Muscle of leg (tissue), 11 donors: ENCODE measurements around the gene TM9SF3. TPM values are rescaled to one million over a fixed set of nuclear protein-coding genes. Genes with fewer than 3 reads are reported as not detected.
A peak's percentile ranks its signal among the peaks of the same experiment; 100 is the strongest.
"Not testable (repeated sequence)": the region's sequence is repeated elsewhere in the genome, so short reads cannot be mapped to it uniquely, and the experiment has no call there.

Experiments
- DNase-seq: peaks from one replicate; pipeline ENCODE4 v3.0.0; 2013
- H3K27ac ChIP-seq: one replicate; pipeline ENCODE4 v1.5.1; 2013; ENCODE audit warnings: mild to moderate bottlenecking, low read length, control low read depth
- H3K27me3 ChIP-seq: one replicate; pipeline ENCODE4 v1.6.1; 2013; ENCODE audit warnings: low read length; ENCODE audit not compliant: control insufficient read depth, insufficient read depth
- H3K36me3 ChIP-seq: one replicate; pipeline ENCODE4 v1.6.1; 2013; ENCODE audit warnings: low read length; ENCODE audit not compliant: control insufficient read depth, insufficient read depth
- H3K4me1 ChIP-seq: one replicate; pipeline ENCODE4 v1.6.1; 2013; ENCODE audit warnings: low read length; ENCODE audit not compliant: control insufficient read depth, insufficient read depth
- H3K4me3 ChIP-seq: one replicate; pipeline ENCODE4 v1.5.1; 2013; ENCODE audit warnings: low read length, control low read depth
- H3K9me3 ChIP-seq: replicated peaks from 2 replicates; pipeline ENCODE4 v1.6.1; 2013; ENCODE audit warnings: low read depth, low read length; ENCODE audit not compliant: control insufficient read depth
- WGBS: methylation state at CpG from one replicate; pipeline ENCODE4 v1.1.5; 2013; ENCODE audit warnings: missing lambda C conversion rate; ENCODE audit not compliant: insufficient coverage; 5-methylcytosine and 5-hydroxymethylcytosine counted together
- polyA plus RNA-seq, 8 donors: library from polyadenylated mRNA; unstranded; fragments of 120-200 nt; gene quantifications; one replicate each; pipeline versions ENCODE4 v1.2.1 to v1.2.3, GENCODE V29; 2013; ENCODE audit warnings: inconsistent platforms in 1 of 8, low replicate concordance in 1 of 8; ENCODE audit not compliant: insufficient read length in 8 of 8, insufficient read depth in 1 of 8
- total RNA-seq: library from RNA; stranded (reverse); fragments of 120-200 nt; gene quantifications from one replicate; pipeline ENCODE4 v1.2.4, GENCODE V29; 2013

The TM9SF3 gene
- total and polyA plus RNA-seq, 9 donors = 60.8 to 105 (median 77.4) TPM

DNA sequence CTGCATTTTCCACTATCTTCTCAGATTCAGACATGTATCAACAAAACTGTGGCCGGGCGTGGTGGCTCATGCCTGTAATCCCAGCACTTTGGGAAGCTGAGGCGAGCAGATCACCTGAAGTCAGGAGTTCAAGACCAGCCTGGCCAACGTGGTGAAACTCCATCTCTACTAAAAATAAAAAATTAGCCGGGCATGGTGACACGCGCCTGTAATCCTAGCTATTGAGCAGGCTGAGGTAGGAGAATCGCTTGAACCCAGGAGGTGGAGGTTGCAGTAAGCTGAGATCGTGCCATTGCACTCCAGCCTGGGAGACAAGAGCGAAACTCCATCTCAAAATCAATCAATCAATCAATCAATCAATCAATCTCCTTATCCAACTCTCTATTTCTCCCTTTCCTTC, 41.3 kb downstream of the TM9SF3 start:
- peaks cover 22% of the 10 kb centered on the region for H3K36me3 ChIP-seq
- H3K27me3 ChIP-seq, DNase-seq, H3K9me3 ChIP-seq, H3K4me3 ChIP-seq, H3K27ac ChIP-seq, H3K4me1 ChIP-seq: not testable (repeated sequence)
- WGBS = 89% methylated on average over 7 of the region's 10 CpGs

DNA sequence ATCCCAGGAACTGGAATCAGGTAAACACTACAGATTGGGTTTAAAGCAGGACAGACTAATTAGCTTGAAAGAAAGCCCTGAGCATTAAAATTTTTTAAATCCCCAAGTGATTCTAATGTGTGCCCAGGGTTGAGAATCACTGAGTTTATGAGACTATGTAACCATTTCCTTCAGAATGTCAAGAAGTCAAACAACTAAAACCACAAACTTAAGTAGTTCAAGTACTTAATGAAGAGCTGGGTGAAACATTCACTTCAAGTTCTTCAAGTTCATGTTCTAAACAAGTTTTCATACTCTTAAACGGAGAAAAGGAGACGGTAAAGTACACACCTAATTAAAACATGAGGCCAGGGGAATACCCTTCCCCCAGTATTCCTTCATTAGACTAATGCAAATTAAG, 44.9 kb downstream of the TM9SF3 start:
- H3K9me3 ChIP-seq = no peaks in the 10 kb centered on the region
- H3K4me1 ChIP-seq = no peaks in the 10 kb centered on the region
- H3K27ac ChIP-seq = no peak overlapping the region
- no CpG with 5 or more reads among the region's 2 CpGs for WGBS
- DNase-seq = no peak
- no peaks in the 10 kb centered on the region for H3K27me3 ChIP-seq
- H3K36me3 ChIP-seq = peaks cover 16% of the 10 kb centered on the region
- no peak overlapping the region for H3K4me3 ChIP-seq

DNA sequence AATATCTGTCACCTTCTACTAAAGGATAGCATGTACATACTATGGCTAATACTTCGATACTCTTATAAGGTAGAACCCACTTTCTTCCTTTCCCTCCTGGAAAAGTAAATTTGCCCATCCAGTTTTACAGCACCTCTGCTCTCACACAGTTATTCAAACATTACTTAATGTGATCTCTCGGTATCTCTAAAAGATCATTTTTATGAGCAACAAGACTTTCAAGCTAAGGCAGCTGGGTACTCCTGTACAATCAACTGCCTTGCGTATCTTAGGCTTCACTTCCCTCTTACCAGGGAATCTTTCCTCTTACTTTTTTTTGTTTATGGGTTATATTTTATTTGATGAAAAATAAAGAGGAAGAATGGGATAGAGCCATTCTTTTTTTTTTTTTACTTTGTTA, 46.6 kb downstream of the TM9SF3 start:
- WGBS = 100% methylated on average over 1 of the region's 3 CpGs
- H3K27ac ChIP-seq = no peak overlapping the region
- H3K27me3 ChIP-seq = no peaks in the 10 kb centered on the region
- peaks cover 12% of the 10 kb centered on the region for H3K36me3 ChIP-seq
- H3K4me3 ChIP-seq = no peak overlapping the region
- no peaks in the 10 kb centered on the region for H3K4me1 ChIP-seq
- no peaks in the 10 kb centered on the region for H3K9me3 ChIP-seq
- no peak for DNase-seq

- Histone ChIP-seq H3K27me3 (no peaks in the 10 kb centered on the region), H3K27ac (no peak overlapping the region), H3K9me3 (no peaks in the 10 kb centered on the region), H3K36me3 (peaks cover 8% of the 10 kb centered on the region), H3K4me1 (no peaks in the 10 kb centered on the region), H3K4me3 (no peak overlapping the region)
- no peak for DNase-seq
- no CpG with 5 or more reads among the region's 1 CpG for WGBS
These were observed 48.1 kb downstream of the TM9SF3 start for GRCh38 chr10:96538683-96539082.

- no peak for DNase-seq
- Histone ChIP-seq H3K27me3 (no peaks in the 10 kb centered on the region), H3K36me3 (peaks cover 11% of the 10 kb centered on the region), H3K4me1 (no peaks in the 10 kb centered on the region), H3K9me3 (no peaks in the 10 kb centered on the region), H3K27ac (no peak overlapping the region), H3K4me3 (no peak overlapping the region)
- no CpG with 5 or more reads among the region's 1 CpG for WGBS
These were observed 50.7 kb downstream of the TM9SF3 start for GRCh38 chr10:96536129-96536528.

DNA sequence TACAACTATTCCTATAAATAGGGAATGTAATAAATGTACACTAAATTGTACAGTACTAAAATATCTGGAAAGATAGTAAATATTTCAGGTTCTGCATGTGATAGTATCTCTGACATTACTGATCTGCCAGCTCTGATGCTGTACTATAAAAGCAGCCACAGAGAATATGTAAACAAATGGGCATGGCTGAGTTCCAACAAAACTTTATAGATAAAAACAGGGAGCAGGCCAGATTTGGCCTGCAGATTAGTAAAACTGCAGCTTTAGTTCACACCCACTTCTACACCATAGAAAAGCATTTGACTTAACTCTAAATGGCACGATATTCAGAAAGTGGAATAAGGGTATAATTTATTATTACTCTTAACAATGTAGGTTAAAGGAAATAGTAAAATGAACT, 54.3 kb downstream of the TM9SF3 start:
- H3K4me3 ChIP-seq = no peak overlapping the region
- no peaks in the 10 kb centered on the region for H3K27me3 ChIP-seq
- no peaks in the 10 kb centered on the region for H3K4me1 ChIP-seq
- H3K9me3 ChIP-seq = no peaks in the 10 kb centered on the region
- no peak for DNase-seq
- WGBS = no CpG with 5 or more reads among the region's 1 CpG
- no peak overlapping the region for H3K27ac ChIP-seq
- peaks cover 19% of the 10 kb centered on the region for H3K36me3 ChIP-seq

DNA sequence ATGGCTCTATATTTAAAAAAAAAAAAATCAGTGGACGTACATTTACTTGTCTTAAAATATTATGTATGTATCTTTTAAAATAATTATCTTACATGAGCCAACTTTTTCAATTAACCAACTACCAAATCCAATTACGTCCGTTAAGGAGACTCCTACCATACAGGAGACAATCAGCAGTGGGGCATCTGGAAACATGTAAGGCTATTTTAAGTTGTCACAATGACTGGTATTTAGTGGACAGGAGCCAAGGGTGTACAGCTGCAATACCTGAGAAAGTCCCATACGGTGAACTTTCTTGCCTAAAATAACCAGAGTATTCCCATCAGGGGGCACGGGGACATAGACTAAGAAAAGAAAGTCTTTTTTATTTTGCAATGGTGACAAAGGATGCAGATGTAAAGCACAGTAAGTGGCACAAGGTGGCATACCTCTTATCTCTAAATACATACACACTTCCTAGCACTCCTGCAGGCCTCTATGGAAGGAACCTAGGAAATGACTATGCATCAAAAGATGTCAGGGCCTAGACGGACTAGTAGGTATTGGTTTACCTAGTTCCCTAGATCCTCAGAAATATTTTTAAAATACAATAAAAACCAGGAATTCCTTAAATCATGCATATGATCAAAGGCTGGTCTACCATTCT, 57.1 kb downstream of the TM9SF3 start:
- no peaks in the 10 kb centered on the region for H3K9me3 ChIP-seq
- H3K27ac ChIP-seq = no peak overlapping the region
- DNase-seq = peak; percentile 3
- no peak overlapping the region for H3K4me3 ChIP-seq
- peaks cover 27% of the 10 kb centered on the region for H3K36me3 ChIP-seq
- H3K4me1 ChIP-seq = no peaks in the 10 kb centered on the region
- no peaks in the 10 kb centered on the region for H3K27me3 ChIP-seq
- WGBS = 20% methylated on average over 1 of the region's 6 CpGs

- no peak overlapping the region for H3K27ac ChIP-seq
- no peaks in the 10 kb centered on the region for H3K9me3 ChIP-seq
- no peak overlapping the region for H3K4me3 ChIP-seq
- DNase-seq = peak; percentile 14
- WGBS = no CpG with 5 or more reads among the region's 1 CpG
- no peaks in the 10 kb centered on the region for H3K4me1 ChIP-seq
- peaks cover 19% of the 10 kb centered on the region for H3K36me3 ChIP-seq
- no peaks in the 10 kb centered on the region for H3K27me3 ChIP-seq
These were observed 62.1 kb downstream of the TM9SF3 start for GRCh38 chr10:96524741-96525140.

- no peak overlapping the region for H3K27ac ChIP-seq
- no peak overlapping the region for H3K4me3 ChIP-seq
- WGBS = 40% methylated on average over 1 of the region's 1 CpG
- no peak for DNase-seq
- H3K9me3 ChIP-seq = no peaks in the 10 kb centered on the region
- H3K36me3 ChIP-seq = peaks cover 2% of the 10 kb centered on the region
- H3K4me1 ChIP-seq = peaks cover 19% of the 10 kb centered on the region
- H3K27me3 ChIP-seq = peaks cover 27% of the 10 kb centered on the region
These were observed 69.5 kb downstream of the TM9SF3 start for GRCh38 chr10:96517284-96517683.

DNA sequence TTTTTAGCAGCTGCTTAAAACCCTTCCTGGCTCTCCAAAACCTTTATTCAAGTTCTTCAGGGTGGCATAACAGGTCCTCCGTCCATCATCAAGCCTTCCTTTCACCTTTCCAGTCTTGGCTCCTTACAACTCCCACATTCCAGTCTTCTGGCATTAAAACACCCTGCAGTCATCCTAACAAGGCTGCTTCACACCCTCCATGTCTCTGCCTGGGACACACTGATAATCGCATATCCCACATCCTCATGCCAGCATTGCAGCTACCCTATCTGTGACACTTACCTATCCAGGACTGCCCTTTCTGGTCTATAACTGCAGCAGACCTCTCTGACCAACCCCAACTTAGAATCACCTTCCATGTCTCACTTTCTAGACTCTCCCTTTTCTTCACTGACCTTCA, 70.5 kb downstream of the TM9SF3 start:
- WGBS = 92% methylated on average over 2 of the region's 2 CpGs
- Histone ChIP-seq H3K27me3 (peaks cover 37% of the 10 kb centered on the region), H3K4me3 (no peak overlapping the region), H3K36me3 (no peaks in the 10 kb centered on the region), H3K27ac (no peak overlapping the region), H3K9me3 (no peaks in the 10 kb centered on the region), H3K4me1 (peaks cover 21% of the 10 kb centered on the region)
- no peak for DNase-seq
